DMS114 treated with DMSO at 0.1 percent for 48 hours (cell line): ENCODE measurements around the gene PVALB.

Experiments
- DNase-seq: peaks from one replicate; lab custom pipeline; 2025; ENCODE audit not compliant: unreplicated experiment; lab: John Stamatoyannopoulos, UW

The PVALB gene

GRCh38 chr22:36846949-36847348 lies 30.1 kb upstream of the PVALB start:
- no peak for DNase-seq

- DNase-seq, result no peak
Observed at GRCh38 chr22:36846271-36846670, 29.4 kb upstream of the PVALB start.

GRCh38 chr22:36840106-36840505 lies 23.3 kb upstream of the PVALB start:
- DNase-seq, result no peak

- no peak for DNase-seq
Observed at GRCh38 chr22:36839356-36840073, 22.7 kb upstream of the PVALB start.

GRCh38 chr22:36838119-36839030 lies 21.5 kb upstream of the PVALB start:
- no peak for DNase-seq

GRCh38 chr22:36835903-36836302 lies 19.1 kb upstream of the PVALB start:
- DNase-seq, result no peak

- DNase-seq, result no peak
Observed at GRCh38 chr22:36833073-36833472, 16.2 kb upstream of the PVALB start.

GRCh38 chr22:36831717-36832116 lies 14.9 kb upstream of the PVALB start:
- no peak for DNase-seq

GRCh38 chr22:36831206-36831605 lies 14.4 kb upstream of the PVALB start:
- DNase-seq, result no peak

- DNase-seq, result no peak
Observed at GRCh38 chr22:36830601-36831000, 13.8 kb upstream of the PVALB start.

- no peak for DNase-seq
Observed at GRCh38 chr22:36829370-36830002, 12.7 kb upstream of the PVALB start.

GRCh38 chr22:36828815-36829214 lies 12.0 kb upstream of the PVALB start:
- DNase-seq, result no peak

GRCh38 chr22:36826262-36826661 lies 9.4 kb upstream of the PVALB start:
- no peak for DNase-seq

GRCh38 chr22:36824655-36825054 lies 7.8 kb upstream of the PVALB start:
- no peak for DNase-seq

GRCh38 chr22:36823186-36823839 lies 6.5 kb upstream of the PVALB start:
- no peak for DNase-seq

- no peak for DNase-seq
Observed at GRCh38 chr22:36822581-36822980, 5.7 kb upstream of the PVALB start.

- no peak for DNase-seq
Observed at GRCh38 chr22:36819112-36819511, 2.3 kb upstream of the PVALB start.

GRCh38 chr22:36818010-36818642 lies 1.3 kb upstream of the PVALB start:
- no peak for DNase-seq

- DNase-seq, result no peak
Observed at GRCh38 chr22:36817525-36817848, 652 bp upstream of the PVALB start.

GRCh38 chr22:36816339-36816635 lies 548 bp downstream of the PVALB start:
- DNase-seq, result no peak
